Trophoblast cell (in vitro differentiated cells and primary cell): ENCODE measurements around the gene TMEM89.
A peak's percentile ranks its signal among the peaks of the same experiment; 100 is the strongest.

Experiments
- DNase-seq, 2 donors: peaks; one replicate each; pipeline ENCODE4 v3.0.0-alpha.2; 2016
- H2AFZ ChIP-seq: 2 replicates; pipeline ENCODE4 v1.6.1; 2013; ENCODE audit warnings: low read length, moderate library complexity, mild to moderate bottlenecking; ENCODE audit not compliant: insufficient read depth, poor library complexity
- H2AK5ac ChIP-seq: 2 replicates; pipeline ENCODE4 v1.6.1; 2013; ENCODE audit warnings: mild to moderate bottlenecking, low read length
- H2BK120ac ChIP-seq: 2 replicates; pipeline ENCODE4 v1.6.1; 2013; ENCODE audit warnings: low read length, mild to moderate bottlenecking, moderate library complexity; ENCODE audit not compliant: insufficient read depth, poor library complexity
- H2BK12ac ChIP-seq: 2 replicates; pipeline ENCODE4 v1.6.1; 2013; ENCODE audit warnings: mild to moderate bottlenecking, low read length, moderate library complexity
- H2BK5ac ChIP-seq: 2 replicates; pipeline ENCODE4 v1.6.1; 2013; ENCODE audit warnings: low read length, low read depth, moderate library complexity, mild to moderate bottlenecking; ENCODE audit not compliant: poor library complexity
- H3K14ac ChIP-seq: 2 replicates; pipeline ENCODE4 v1.6.1; 2013; ENCODE audit warnings: mild to moderate bottlenecking, low read length
- H3K18ac ChIP-seq: 2 replicates; pipeline ENCODE4 v1.6.1; 2013; ENCODE audit warnings: mild to moderate bottlenecking, low read length
- H3K23ac ChIP-seq: 2 replicates; pipeline ENCODE4 v1.6.1; 2013; ENCODE audit warnings: low read length
- H3K27ac ChIP-seq: 2 replicates; pipeline ENCODE4 v1.5.1; 2013; ENCODE audit warnings: low read depth, mild to moderate bottlenecking, inconsistent platforms, low read length, moderate library complexity
- H3K27me3 ChIP-seq: 2 replicates; pipeline ENCODE4 v1.6.1; 2013; ENCODE audit warnings: inconsistent platforms, mild to moderate bottlenecking, low read length, moderate library complexity; ENCODE audit not compliant: insufficient read depth
- H3K36me3 ChIP-seq, 2 experiments: 1 replicate in 1 of 2; 2 replicates in 1 of 2; pipeline ENCODE4 v1.6.1; 2013; ENCODE audit warnings: low read length in 2 of 2, mild to moderate bottlenecking in 2 of 2, moderate library complexity in 1 of 2; ENCODE audit not compliant: insufficient read depth in 2 of 2, control insufficient read depth in 1 of 2
- H3K4ac ChIP-seq: 2 replicates; pipeline ENCODE4 v1.6.1; 2013; ENCODE audit warnings: low read depth, mild to moderate bottlenecking, low read length, moderate library complexity
- H3K4me1 ChIP-seq, 2 experiments: 1 replicate in 1 of 2; 2 replicates in 1 of 2; pipeline ENCODE4 v1.6.1; 2013; ENCODE audit warnings: low read length in 2 of 2, mild to moderate bottlenecking in 2 of 2, moderate library complexity in 1 of 2; ENCODE audit not compliant: insufficient read depth in 2 of 2, control insufficient read depth in 1 of 2
- H3K4me2 ChIP-seq: 2 replicates; pipeline ENCODE4 v1.6.1; 2013; ENCODE audit warnings: inconsistent platforms, mild to moderate bottlenecking, low read length, moderate library complexity
- H3K4me3 ChIP-seq: 2 replicates; pipeline ENCODE4 v1.5.1; 2013; ENCODE audit warnings: mild to moderate bottlenecking, low read depth, low read length, inconsistent platforms
- H3K79me1 ChIP-seq: one replicate; pipeline ENCODE4 v1.6.1; 2013; ENCODE audit warnings: low read length
- H3K79me2 ChIP-seq: 2 replicates; pipeline ENCODE4 v1.6.1; 2013; ENCODE audit warnings: low read length, mild to moderate bottlenecking; ENCODE audit not compliant: control insufficient read depth, insufficient read depth, poor library complexity
- H3K9ac ChIP-seq: 2 replicates; pipeline ENCODE4 v1.6.1; 2013; ENCODE audit warnings: mild to moderate bottlenecking, low read length
- H3K9me3 ChIP-seq: 2 replicates; pipeline ENCODE4 v1.6.1; 2013; ENCODE audit warnings: low read depth, mild to moderate bottlenecking, control low read depth, inconsistent platforms, low read length; ENCODE audit not compliant: insufficient read depth
- H4K12ac ChIP-seq: 2 replicates; pipeline ENCODE4 v1.6.1; 2013; ENCODE audit warnings: low read depth, mild to moderate bottlenecking, low read length, moderate library complexity
- H4K8ac ChIP-seq: 2 replicates; pipeline ENCODE4 v1.6.1; 2013; ENCODE audit warnings: low read depth, mild to moderate bottlenecking, low read length, moderate library complexity
- H4K91ac ChIP-seq: one replicate; pipeline ENCODE4 v1.6.1; 2013; ENCODE audit warnings: low read depth, mild to moderate bottlenecking, low read length, moderate library complexity
- WGBS: extraction: QIAGEN DNeasy Blood & Tissue Kit; methylation state at CpG from one replicate; pipeline ENCODE4 v1.1.7; 2013; ENCODE audit warnings: missing lambda C conversion rate; ENCODE audit not compliant: insufficient read length, insufficient coverage; ENCODE audit errors: extremely low coverage; 5-methylcytosine and 5-hydroxymethylcytosine counted together

Gene TMEM89

GRCh38 chr3:48599077-48599501 is 22.5 kb downstream of the TMEM89 start:
- Histone ChIP-seq H3K4me2 (no peak overlapping the region), H3K27ac (peak overlapping the region; percentile 91), H3K23ac (no peak overlapping the region), H2BK12ac (peak overlapping the region; percentile 34), H3K9me3 (no peaks in the 10 kb centered on the region), H2BK5ac (peak overlapping the region; percentile 32), H3K79me2 (peaks cover 14% of the 10 kb centered on the region), H3K36me3 (peaks cover 61 to 66% of the 10 kb centered on the region in 2 experiments), H3K79me1 (peaks cover 42% of the 10 kb centered on the region), H3K18ac (peak overlapping the region; percentile 3), H3K9ac (no peak overlapping the region), H4K12ac (no peak overlapping the region), H2BK120ac (peak overlapping the region; percentile 50), H3K27me3 (no peaks in the 10 kb centered on the region), H3K4me1 (peaks cover 52 to 55% of the 10 kb centered on the region in 2 experiments), H2AFZ (no peak overlapping the region), H4K8ac (no peak overlapping the region), H3K4me3 (no peak overlapping the region), H3K14ac (peak overlapping the region; percentile 4), H2AK5ac (peak overlapping the region; percentile 16), H4K91ac (peak overlapping the region; percentile 78), H3K4ac (no peak overlapping the region)
- no CpG with 5 or more reads among the region's 11 CpGs for WGBS
- DNase-seq = no peak

- Histone ChIP-seq H3K9ac (no peak overlapping the region), H3K4me3 (no peak overlapping the region), H2BK12ac (peak overlapping the region; percentile 34), H3K14ac (peak overlapping the region; percentile 86), H3K4ac (no peak overlapping the region), H4K91ac (peak overlapping the region; percentile 79), H3K4me1 (peaks cover 52 to 55% of the 10 kb centered on the region in 2 experiments), H3K9me3 (no peaks in the 10 kb centered on the region), H3K4me2 (peak overlapping the region; percentile 35), H2AK5ac (peak overlapping the region; percentile 16), H2AFZ (no peak overlapping the region), H2BK5ac (peak overlapping the region; percentile 87), H3K79me2 (peaks cover 14% of the 10 kb centered on the region), H3K27ac (peak overlapping the region; percentile 93), H3K79me1 (peaks cover 42% of the 10 kb centered on the region), H3K27me3 (no peaks in the 10 kb centered on the region), H4K12ac (no peak overlapping the region), H3K23ac (no peak overlapping the region), H2BK120ac (peak overlapping the region; percentile 88), H3K36me3 (peaks cover 55 to 61% of the 10 kb centered on the region in 2 experiments), H4K8ac (peak overlapping the region; percentile 17), H3K18ac (peak overlapping the region; percentile 83)
- no CpG with 5 or more reads among the region's 5 CpGs for WGBS
- DNase-seq = peak; percentile 82 to 91
Observed at GRCh38 chr3:48598323-48599076, 23.1 kb downstream of the TMEM89 start.

DNA sequence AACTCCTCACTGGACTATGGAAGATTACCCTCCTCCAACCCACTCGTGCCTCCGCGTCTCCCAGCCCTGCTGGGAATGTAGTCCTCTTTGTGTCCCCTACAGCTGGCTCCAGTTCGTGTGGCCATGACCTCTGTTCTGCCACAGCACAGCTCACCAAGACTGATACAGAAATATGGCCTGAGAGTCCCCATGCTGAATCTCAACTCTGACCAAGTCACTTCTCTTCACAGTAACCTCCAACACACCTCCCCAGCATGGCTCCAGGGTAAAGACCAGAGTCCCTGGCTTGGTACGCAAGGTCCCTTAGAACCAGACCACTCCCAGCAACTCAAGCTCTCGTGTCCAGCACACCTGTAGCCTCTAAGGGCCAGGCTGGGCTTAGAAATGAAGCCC is 24.2 kb downstream of the TMEM89 start:
- peak in 1 of 2 donors; percentile 32 for DNase-seq
- H2AK5ac ChIP-seq = peak overlapping the region; percentile 91
- peak overlapping the region; percentile 87 for H2BK5ac ChIP-seq
- H3K27me3 ChIP-seq = no peaks in the 10 kb centered on the region
- H3K79me2 ChIP-seq = peaks cover 14% of the 10 kb centered on the region
- peak overlapping the region; percentile 33 for H2AFZ ChIP-seq
- peak overlapping the region; percentile 45 for H4K12ac ChIP-seq
- peak overlapping the region; percentile 86 for H3K14ac ChIP-seq
- H2BK12ac ChIP-seq = peak overlapping the region; percentile 84
- peak overlapping the region; percentile 46 for H3K4ac ChIP-seq
- H3K36me3 ChIP-seq = peaks cover 48 to 50% of the 10 kb centered on the region in 2 experiments
- H3K79me1 ChIP-seq = peaks cover 42% of the 10 kb centered on the region
- peak overlapping the region; percentile 71 for H4K8ac ChIP-seq
- peak overlapping the region; percentile 88 for H2BK120ac ChIP-seq
- H3K4me1 ChIP-seq = peaks cover 52 to 55% of the 10 kb centered on the region in 2 experiments
- no peak overlapping the region for H3K4me2 ChIP-seq
- peak overlapping the region; percentile 83 for H3K18ac ChIP-seq
- H3K9ac ChIP-seq = no peak overlapping the region
- peak overlapping the region; percentile 93 for H3K27ac ChIP-seq
- H3K4me3 ChIP-seq = no peak overlapping the region
- WGBS = no CpG with 5 or more reads among the region's 6 CpGs
- no peaks in the 10 kb centered on the region for H3K9me3 ChIP-seq
- no peak overlapping the region for H3K23ac ChIP-seq
- H4K91ac ChIP-seq = peak overlapping the region; percentile 79

- Histone ChIP-seq H3K18ac (peak overlapping the region; percentile 83), H2AK5ac (peak overlapping the region; percentile 91), H3K14ac (peak overlapping the region; percentile 86), H3K4me1 (peaks cover 53 to 55% of the 10 kb centered on the region in 2 experiments), H3K36me3 (peaks cover 49 to 50% of the 10 kb centered on the region in 2 experiments), H3K27me3 (no peaks in the 10 kb centered on the region), H4K8ac (peak overlapping the region; percentile 71), H3K79me2 (peaks cover 14% of the 10 kb centered on the region), H3K79me1 (peaks cover 42% of the 10 kb centered on the region), H2BK120ac (peak overlapping the region; percentile 88), H3K9ac (no peak overlapping the region), H3K27ac (peak overlapping the region; percentile 93), H4K91ac (peak overlapping the region; percentile 79), H3K9me3 (no peaks in the 10 kb centered on the region), H3K4me3 (no peak overlapping the region), H2BK12ac (peak overlapping the region; percentile 84), H2AFZ (peak overlapping the region; percentile 41), H4K12ac (peak overlapping the region; percentile 45), H3K23ac (no peak overlapping the region), H3K4me2 (no peak overlapping the region), H2BK5ac (peak overlapping the region; percentile 87), H3K4ac (peak overlapping the region; percentile 46)
- no CpG with 5 or more reads among the region's 8 CpGs for WGBS
- DNase-seq = peak in 1 of 2 donors; percentile 6
Observed at GRCh38 chr3:48596676-48597407, 24.7 kb downstream of the TMEM89 start.
